CD4-positive, alpha-beta T cell treated with Interleukin-12 subunit alpha and Interleukin-12 subunit beta, for 1 hour (primary cell): Measurements from ENCODE around the gene ACE.
"Not testable (repeated sequence)": the region's sequence is repeated elsewhere in the genome, so short reads cannot be mapped to it uniquely, and the experiment has no call there.

Experiments
- DNase-seq: peaks from one replicate; pipeline ENCODE4 v3.0.0-alpha.2; 2020

ACE gene

DNA sequence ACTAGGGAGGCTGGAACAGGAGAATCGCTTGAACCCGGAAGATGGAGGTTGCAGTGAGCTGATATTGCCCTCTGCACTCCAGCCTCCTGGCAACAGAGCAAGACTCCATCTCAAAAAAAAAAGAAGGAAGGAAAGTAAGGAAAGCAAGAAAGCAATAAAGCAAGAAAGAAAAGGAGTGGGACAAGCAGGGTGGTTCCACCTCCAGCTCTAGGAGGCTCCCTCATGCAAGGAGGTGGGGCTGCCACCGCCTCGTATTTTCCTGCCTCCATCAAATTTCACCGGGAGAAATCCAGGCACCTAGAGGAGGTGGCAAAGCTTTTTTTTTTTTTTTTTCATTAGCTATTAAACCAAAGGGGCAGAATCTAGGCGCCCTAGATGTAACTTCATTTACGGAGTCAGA, 31.8 kb upstream of the ACE start:
- DNase-seq, result no peak

DNA sequence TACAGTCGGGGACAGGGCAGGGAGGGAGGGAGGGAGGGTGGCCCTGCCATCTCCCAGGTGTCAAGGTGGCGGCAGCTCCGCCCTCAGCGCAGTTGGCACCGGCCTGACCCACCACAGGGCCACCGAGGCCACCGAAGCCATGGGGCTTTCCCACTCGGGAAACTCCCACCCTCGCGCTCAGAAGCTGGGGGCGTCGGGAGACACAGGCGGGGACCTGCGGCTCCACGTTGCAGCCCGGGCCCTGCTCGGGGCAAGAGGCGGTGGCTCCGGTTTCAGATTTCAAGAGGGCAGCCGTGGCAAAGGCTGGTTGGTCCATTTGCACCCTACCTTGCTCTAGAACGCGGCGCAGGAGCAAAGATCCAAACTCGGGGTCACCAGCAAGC, 31.3 kb upstream of the ACE start:
- DNase-seq, result peak; percentile 87

DNA sequence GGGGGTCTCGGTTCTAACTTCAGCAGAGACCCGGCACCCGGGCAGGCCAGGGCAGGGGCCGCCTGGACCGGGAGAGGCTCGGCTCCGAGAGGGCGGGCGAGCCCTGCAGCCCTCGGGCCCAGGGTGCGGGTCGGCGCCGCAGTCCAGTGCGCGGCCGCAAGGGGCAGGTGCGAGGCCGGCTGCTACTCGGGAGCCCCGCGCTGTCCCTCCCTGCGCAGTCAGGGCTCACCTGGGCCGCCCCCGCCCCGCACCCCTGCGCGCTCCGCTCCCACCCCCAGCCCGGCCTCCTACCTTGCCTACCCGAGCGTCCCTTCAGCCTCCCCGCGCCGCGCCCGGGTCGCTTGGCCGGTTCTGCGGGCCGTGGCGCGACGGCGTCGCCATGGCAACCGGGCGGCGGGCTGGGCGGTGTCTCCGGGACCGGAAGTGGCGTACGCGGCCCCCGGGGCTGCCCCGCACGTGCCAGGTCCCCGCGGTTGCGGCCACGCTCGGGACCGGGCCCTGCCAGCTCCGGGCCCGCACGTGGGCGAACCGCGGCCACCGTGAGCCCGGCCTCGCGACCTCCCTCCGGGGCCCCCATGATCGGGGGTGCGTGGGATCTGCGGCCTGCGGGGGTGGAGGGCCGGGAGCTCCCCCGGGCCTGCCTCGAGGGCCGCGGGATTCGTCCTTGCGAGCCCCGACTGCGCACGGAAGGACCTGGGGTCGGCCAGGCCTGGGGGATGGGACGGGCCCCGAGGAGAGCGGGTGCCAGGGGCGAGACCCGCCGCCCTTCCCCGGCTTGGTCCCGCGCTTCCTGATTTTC, 30.7 kb upstream of the ACE start, which contains the start of gene CYB561:
CYB561 (minus strand) TSS at position 353 of the 799 bp plus-strand sequence. CDS start 8,759 bp downstream, outside the sequence.
- DNase-seq, result peak; percentile 82

DNA sequence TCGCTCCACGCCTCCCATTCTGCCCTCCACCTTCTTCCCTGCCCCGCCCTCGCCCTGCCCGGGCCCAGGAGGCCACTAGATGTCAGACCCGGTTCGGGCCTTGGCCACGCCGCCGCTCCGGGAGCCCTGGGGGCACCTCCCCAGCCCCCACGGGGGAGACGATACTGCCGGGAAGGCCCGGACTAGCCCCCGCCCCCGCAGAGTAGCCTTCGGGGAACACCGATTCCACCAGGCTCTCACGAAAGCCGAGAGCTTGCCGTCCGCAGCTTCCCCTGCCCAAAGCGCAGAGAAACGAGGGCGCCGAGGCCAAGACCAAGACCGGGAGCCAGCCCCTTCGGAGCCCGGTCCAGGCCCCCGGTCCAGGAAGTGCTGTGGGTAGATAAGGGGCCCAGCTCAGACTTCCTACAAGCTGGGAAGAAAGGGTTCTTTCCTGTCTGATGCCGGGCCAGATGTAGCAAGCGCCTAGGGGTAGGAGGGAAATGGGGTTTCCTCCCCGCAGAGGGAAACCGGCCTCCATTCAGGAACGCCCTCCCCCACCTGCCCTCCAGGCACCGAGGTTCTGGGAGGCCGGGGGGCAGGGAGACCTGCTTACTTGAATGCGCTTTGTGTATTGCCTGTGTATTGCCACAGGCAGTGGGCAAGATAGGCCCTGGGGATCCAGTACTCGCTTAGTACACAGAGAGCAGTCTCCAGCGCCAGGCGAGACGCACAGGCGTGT, 29.9 kb upstream of the ACE start:
- DNase-seq, result peak; percentile 57

DNA sequence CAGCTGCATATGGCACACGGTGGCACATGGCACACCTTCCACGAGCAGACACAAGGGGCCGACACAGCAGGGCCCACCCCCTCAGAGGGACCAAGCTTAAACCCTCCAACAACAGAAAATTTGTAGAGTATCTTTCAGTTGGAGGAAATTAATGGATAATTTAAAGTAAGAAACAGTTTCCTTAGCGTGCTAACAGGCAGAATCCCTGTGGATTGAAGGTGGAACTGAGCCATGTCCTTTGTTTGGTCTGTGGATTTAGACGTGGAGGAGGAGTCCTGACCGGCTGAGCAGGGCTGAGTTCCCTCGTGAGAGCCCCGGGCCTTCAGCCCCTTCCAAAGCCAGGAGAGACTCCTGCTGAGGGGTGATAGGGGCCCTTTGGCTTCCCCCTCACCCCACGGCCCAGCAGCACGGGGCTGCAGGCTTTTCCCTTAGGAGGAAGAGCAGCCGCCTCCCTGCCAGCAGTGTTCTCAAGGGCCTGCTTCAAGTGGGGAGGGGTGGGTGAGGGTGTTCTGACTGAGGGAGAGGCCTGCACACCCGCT, 29.3 kb upstream of the ACE start:
- no peak for DNase-seq

DNA sequence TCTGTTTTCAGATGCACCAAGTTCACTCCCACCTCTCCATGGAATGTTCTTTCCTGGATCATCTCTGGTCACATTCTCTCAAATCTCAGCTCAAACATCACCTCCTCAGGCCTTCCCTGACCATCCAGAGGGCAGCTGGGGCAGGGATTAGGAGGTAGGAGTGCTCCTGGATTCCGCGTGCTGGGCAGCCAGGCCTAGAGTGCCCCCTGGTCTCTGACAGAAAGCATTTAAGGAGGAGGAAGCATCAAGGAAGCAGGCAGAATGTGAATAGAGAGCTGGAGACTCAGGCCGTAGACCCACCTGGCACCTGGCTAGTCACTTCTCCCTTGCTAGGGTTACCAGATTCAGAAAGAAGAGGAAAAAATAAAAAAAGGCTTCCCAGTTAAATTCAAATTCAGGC, 28.2 kb upstream of the ACE start:
- DNase-seq, result no peak

DNA sequence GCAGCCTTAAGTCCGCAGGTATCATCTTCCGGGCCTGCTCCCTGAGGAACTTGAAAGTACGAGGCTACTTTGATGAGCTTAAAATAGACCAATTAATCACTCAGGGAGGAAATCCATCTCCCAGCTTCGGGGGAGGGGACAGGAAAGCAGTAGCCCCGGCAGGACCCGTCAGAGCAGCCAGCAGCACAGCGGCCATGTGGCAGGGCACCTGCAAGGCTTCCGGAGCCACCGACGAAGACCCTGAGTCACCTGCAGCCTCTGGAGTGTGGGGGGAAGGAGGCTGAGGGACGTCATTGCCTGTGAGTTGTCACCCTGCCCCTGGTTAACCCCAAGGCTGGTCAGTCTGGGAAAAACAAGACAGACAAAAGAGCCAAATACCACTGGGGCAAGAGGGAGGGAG, 26.3 kb upstream of the ACE start:
- no peak for DNase-seq

DNA sequence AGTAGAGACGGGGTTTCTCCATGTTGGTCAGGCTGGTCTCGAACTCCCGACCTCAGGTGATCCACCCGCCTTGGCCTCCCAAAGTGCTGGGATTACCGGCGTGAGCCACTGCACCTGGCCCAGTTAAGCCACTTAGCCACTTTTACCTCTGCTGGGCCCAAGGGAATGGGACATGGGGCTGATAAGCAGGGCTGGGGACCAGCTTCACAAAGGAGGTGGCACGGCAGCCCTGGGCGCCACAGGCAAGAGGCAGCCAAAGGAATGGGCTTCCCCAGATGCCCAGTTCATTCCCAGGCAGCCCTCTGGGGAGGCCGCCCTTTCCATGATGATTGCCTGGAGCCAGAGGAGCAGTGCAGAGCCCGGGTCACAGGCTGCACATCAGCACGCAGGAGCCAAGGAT, 25.7 kb upstream of the ACE start:
- DNase-seq, result no peak

DNA sequence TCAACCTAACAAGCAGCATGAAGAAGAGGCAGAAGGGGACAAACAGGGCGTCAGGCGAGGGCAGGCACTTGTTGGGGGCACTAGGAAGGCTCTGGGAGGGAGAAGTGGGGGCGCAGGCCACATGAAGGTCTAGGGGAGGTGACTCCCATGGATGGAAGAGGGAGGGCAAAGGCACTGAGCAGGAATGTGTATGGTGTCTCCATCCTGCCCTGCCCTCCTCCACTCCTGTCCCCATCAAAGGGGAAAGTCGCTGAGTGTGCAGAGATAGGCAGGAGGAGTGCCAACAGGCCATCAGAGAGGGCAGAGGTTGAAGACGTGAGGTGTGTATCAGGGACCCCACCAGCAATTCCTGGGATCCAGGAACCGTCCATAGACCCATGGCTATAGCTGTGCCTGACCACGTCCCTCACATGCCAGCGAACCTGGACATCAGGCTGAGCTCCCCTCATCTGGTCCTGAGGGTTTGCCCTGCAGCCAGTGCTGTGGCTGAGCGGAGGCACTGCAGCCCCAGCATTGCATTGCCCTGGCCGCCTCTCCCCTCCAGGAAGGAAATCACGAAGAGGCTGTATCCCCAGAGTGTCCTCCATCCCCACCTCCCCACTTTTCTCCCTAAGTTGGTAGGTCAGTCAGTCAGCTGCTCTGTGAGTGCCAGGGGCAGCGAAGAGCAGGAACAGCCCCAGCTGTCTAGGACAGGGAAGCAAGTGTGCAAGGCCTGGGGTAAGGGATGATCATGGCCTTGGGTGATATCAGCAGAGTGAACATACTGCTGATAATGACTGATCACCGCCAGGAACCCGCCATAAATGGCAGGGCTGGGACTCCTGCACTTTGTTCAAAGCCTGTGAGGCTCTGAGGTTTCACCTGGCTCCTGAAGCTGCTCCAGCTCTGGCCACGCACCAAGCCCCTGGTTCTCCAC, 24.6 kb upstream of the ACE start:
- DNase-seq, result no peak

DNA sequence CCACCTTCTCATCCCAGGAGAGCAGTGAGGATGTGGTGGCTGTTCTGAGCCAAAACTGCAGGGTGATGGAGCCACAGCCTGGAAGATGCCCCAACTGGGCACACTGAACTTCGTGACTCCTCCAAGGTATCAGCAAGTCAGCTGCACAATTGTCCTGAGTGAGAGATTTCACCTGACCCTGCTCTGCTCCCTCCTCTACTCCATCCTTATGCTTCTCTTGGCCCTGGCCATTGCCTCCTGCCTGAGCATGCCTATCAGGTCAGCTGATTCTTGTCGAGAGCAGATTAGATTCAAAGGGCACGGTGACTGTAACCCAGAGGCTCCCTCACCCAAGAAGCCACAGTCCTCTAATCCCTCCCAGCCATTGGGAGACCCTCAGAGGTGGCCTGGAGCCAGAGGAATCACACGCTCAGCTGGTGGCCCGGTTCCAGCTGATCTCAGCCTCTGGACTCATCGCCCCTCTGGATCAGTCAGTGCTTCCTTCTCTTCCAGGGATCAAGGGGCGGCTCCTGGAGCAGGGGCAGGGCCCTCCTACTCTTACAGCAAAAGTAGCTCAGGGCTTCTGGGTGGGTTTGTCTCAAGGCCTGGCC, 23.8 kb upstream of the ACE start:
- DNase-seq, result no peak

DNA sequence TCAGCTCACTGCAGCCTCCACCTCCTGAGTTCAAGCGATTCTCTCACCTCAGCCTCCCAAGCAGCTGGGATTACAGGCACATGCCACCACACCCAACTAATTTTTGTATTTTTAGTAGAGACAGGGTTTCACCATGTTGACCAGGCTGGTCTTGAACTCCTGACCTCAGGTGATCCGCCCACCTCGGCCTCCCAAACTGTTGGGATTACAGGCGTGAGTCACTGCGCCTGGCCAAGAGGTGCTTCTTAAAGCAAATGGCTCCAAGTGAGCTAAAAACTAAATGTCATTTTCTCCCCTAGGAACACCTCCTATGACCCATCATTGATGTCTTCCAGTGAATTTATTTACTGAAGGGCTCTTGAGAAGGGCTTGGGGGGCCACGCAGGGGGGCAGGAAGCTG, 22.5 kb upstream of the ACE start:
- DNase-seq, result not testable (repeated sequence)

DNA sequence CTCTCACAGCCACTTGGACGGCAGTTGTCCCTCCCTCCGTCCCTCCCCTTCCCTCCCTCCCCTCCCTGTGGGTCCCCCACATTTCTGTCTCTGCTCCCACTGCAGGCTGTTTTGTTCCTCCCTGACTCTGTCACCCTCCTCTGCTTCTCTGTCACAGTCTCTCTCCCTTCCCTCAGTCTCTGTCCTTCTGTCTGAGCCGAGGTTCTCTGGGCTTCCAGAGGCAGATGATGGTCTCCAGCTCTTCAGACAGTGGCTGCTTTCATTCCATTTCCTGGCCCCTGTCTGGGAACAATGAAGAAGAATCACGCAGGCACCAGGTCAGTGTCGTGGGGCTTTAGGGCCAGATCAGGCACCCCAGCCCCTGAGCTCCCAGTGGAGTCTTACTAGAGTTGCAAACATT, 21.9 kb upstream of the ACE start:
- no peak for DNase-seq

DNA sequence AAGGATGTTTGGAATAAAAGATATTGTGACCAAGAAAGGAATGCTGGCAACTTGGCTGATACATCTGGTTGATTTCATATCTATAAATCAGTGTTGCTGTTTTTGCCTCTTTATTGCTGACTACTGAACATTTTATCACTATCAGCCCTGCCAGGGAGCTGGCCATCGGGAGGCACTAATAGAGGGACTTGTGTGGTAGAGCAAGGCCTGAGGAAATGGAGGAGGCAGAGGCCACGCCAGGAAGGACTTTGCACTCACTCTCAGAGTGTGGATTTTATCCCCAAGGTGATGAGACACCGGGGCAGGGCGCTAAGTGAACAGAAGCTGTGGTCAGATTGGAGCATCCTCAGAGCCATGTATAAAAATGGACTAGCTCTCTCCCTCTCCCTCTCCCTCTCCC, 21.4 kb upstream of the ACE start:
- no peak for DNase-seq

DNA sequence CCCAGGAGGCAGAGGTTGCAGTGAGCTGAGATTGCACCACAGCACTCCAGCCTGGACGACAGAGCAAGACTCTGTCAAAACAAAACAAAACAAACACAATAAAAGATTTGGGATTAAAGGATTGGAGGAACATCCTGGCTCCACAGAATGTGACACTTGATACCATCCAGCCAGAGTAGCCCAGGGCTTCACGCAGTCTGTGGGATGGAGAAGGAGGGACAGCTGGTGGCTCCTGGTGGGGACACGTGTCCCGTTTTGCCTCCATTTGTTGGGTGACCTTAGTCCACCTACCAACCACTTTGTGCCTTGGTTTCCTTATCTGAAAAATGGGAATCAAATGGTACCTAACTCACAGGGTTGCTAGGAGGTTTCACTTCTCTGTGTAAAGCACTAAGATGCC, 18.4 kb upstream of the ACE start:
- no peak for DNase-seq

DNA sequence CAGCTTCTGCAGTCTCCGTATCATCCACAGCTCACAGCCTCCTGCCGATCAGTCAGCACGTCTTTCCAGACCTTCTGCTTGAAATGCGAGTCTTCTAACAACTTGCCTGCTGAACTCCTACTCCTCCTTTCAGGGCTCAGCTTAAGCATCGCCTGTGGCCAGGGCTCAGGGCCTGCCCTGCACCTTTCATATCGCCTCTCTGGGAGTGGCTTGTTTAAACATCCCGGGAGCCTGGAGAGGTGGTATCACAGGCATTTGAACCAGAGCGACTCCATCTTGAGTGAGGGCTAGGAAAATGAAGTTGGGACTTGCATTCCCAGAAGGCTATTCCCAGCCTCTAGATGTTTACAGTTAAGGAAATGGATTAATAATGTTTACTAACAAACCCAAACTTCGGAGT, 16.8 kb upstream of the ACE start:
- DNase-seq, result no peak

DNA sequence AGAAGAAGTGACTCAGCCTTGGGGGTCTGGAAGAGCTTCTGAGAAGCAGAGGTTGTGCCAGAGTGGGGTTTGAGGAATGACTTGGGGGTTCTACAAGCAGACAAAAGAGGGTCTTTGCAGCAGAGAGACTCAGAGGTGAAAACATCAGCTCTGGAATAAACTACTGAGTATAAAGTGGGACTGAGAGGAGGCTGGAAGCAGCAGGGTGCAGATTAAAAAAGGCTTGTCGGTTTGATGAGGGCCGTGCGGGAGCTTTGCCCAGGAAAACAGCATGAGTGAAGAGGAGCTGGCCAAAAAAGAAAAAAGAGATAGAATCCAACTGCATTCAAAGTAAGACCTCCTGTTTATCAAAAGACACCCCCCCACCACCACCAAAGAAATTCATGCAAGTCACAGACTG, 13.1 kb upstream of the ACE start:
- no peak for DNase-seq

DNA sequence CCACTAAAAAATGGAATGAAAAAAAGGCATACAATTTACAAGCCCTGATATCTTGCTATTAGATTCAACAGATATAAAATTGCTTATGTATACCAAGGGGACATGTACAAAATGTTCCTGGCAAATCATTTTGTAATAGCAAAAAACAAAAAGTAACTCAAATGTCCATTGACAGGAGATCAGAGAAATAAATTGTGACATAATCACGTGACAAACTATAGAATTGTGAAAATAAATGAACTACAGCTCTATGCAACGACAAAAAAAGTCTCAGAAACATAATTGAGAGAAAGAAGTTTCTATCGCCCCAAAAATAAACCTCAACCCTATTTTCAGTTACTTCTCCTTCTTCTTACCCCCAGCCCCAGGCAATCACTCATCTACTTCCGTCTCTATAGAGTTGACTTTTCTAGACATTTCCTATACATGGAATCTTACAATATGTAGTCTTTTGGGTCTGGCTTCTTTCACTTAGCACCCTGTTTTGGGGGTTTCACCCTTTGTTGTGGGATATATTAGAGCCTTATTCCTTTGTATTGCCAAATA, 12.1 kb upstream of the ACE start:
- no peak for DNase-seq

DNA sequence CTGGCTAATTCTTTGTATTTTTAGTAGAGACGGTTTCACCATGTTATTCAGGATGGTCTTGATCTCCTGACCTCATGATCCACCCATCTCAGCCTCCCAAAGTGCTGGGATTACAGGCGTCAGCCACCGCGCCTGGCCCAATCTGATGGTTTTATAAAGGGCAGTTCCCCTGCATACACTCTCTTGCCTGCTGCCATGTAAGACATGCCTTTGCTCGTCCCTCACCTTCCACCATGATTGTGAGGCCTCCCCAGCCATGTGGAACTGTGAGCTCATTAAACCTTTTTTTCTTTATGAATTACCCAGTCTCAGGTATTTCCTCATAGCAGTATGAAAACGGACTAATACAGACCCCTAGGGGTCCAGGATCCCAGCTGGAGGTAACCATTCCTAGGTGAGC, 8.8 kb upstream of the ACE start:
- not testable (repeated sequence) for DNase-seq

DNA sequence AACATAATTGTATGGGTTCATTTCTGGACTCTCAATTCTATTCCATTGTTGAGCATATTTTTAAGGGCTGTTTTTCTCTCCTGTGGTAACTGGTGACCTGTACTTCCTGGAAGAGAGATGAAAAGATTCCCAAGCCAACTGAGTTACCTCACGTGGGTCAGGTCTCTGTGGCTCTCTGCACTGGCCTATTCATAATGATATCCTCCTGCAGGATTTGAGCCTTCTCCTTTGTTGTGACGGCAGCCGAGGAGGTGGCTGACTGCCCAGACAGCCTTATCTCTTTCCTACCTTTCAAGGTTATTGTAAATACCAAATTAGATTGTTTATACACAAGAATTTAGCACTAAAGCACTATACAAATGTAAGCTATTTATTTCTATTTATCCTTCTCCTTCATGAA, 2.7 kb upstream of the ACE start:
- DNase-seq, result no peak

DNA sequence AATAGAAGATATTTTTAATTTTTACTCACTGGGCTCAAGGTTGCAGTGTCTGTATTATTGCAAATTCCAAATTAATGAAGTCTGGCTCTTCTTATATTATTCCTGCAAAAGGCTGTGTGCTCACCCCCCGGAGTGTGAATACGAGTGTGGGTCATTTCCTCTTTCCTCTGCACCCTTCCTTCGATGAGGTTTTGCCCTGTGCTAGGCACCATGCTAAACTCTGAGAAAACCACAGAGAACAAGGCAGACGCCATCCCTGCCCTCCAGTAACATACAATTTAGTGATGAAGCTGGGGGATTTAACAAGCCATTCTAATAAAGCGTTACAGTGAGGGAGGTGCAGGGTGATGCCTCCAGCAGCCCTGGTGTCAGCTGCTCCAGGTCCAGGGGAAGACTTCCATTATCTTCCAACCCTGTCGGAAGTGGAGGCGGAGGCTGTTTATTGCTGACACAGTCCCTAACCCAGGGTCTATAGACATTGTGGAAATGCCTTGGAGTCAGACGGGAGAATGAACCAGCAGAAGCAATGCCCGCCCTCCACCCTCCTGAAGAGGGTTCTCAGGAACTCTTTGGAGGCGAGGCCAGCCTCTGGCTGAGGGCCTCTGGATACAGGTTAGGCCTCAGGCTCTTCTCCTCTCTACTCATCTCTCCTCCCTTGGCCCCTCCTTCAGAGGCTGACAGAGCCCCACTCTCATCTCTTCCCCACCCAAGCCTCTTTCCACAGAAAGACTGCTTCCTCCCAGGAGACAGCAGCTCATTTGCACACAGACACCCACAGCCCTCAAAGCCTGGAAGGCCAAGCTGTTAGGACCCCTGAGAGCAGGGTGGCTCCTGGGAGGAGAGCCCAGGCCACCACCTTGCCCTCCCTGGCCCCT, 2.0 kb upstream of the ACE start:
- no peak for DNase-seq
